Left ventricle myocardium inferior (tissue), 1 donor: Measurements from ENCODE around the gene ADGRG7. TPM values are rescaled to one million over a fixed set of nuclear protein-coding genes. Genes with fewer than 3 reads are reported as not detected.
"Not testable (repeated sequence)": the region's sequence is repeated elsewhere in the genome, so short reads cannot be mapped to it uniquely, and the experiment has no call there.

Source experiments
- DNase-seq: peaks from one replicate; pipeline ENCODE4 v3.0.0-alpha.2; 2020
- H3K27ac ChIP-seq: fragments of 200-600 bp; replicated peaks from 2 replicates; pipeline ENCODE4 v1.8.0; 2021
- H3K27me3 ChIP-seq: fragments of 200-600 bp; 2 replicates; pipeline ENCODE4 v1.8.0; 2021; ENCODE audit warnings: low read depth
- H3K36me3 ChIP-seq: fragments of 200-600 bp; 2 replicates; pipeline ENCODE4 v1.8.0; 2021
- H3K4me1 ChIP-seq: fragments of 200-600 bp; 2 replicates; pipeline ENCODE4 v1.8.0; 2021
- H3K4me3 ChIP-seq: fragments of 200-600 bp; 2 replicates; pipeline ENCODE4 v1.8.0; 2021; ENCODE audit warnings: mild to moderate bottlenecking, moderate library complexity
- H3K9me3 ChIP-seq: fragments of 200-600 bp; replicated peaks from 2 replicates; pipeline ENCODE4 v1.8.0; 2021
- CTCF ChIP-seq: fragments of 200-600 bp; IDR thresholded peaks from 2 replicates; pipeline ENCODE4 v1.8.0; 2021; ENCODE audit warnings: antibody characterized with exemption, mild to moderate bottlenecking, borderline replicate concordance
- intact Hi-C: fragments of 100-400 bp; cut with micrococcal nuclease; formaldehyde crosslinking; loops from one replicate; pipeline ENCODE4 v1.11.0; 2022
- total RNA-seq: library from RNA; stranded (reverse); fragmentation: NEBNext Ultra II Directional; extraction: Animal tissue kit (Norgen Biotek cat#: 25700); gene quantifications from one replicate; pipeline ENCODE4 v1.2.1, GENCODE V29; 2021
- donor health status: DM: no; HTN: yes; CAD: no; lungs with severe emphysema.

The ADGRG7 gene
- total RNA-seq, 1 donor from 2014 or later: not detected

DNA sequence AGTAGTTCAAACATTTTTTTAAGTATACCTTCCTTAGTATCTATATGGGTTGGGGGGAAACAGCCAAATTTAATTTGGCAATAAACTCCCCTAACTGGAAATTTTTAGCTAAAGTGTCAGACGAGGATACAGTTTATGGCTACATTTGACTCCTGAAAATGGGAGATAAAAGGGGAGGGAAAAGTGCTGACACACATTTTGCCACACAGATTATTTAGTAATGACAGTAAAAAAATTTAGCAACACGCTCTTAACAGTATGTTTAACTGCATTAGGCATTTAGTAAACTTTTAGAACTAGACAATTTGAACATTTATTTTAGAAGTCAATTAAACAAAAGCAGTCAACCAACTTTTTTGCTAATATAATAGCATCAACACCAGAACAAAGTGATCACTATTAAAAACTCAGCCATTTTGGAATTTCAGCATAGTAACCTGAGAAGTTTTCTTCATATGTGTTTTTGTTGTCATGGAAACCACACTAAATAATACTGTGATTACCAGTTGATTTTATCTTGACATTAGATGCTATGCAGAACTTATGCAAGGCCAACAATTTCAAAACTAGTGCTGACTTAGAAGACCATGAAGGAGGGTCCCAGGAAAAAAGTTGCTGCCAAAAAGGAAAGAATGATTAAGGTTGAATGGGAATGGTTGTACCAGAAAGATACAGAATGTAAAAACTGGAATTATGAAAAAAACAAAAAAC, 52.9 kb downstream of the ADGRG7 start:
- H3K4me1 ChIP-seq: no peaks in the 10 kb centered on the region
- H3K27ac ChIP-seq: no peak overlapping the region
- no peak overlapping the region for H3K4me3 ChIP-seq
- intact Hi-C loops: no loop called here
- H3K27me3 ChIP-seq: peaks cover 4% of the 10 kb centered on the region
- no peak for DNase-seq
- H3K9me3 ChIP-seq: peaks cover 2% of the 10 kb centered on the region
- no peaks in the 10 kb centered on the region for H3K36me3 ChIP-seq
- TF ChIP-seq CTCF: no peak

- DNase-seq: no peak
- intact Hi-C loops: no loop called here
- H3K27me3 ChIP-seq: peaks cover 2% of the 10 kb centered on the region
- no peaks in the 10 kb centered on the region for H3K36me3 ChIP-seq
- no peaks in the 10 kb centered on the region for H3K4me1 ChIP-seq
- no peak overlapping the region for H3K4me3 ChIP-seq
- peaks cover 11% of the 10 kb centered on the region for H3K9me3 ChIP-seq
- no peak overlapping the region for H3K27ac ChIP-seq
- TF ChIP-seq CTCF: no peak
These were observed 55.8 kb downstream of the ADGRG7 start for GRCh38 chr3:100665230-100665629.

DNA sequence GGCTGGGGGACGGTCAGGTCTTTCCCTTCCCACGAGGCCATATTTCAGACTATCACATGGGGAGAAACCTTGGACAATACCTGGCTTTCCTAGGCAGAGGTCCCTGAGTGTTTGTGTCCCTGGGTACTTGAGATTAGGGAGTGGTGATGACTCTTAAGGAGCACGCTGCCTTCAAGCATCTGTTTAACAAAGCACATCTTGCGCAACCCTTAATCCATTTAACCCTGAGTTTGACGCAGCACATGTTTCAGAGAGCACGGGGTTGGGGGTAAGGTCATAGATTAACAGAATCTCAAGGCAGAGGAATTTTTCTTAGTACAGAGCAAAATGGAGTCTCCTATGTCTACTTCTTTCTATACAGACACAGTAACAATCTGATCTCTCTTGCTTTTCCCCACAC, 57.3 kb downstream of the ADGRG7 start:
- intact Hi-C loops: not testable (repeated sequence)

DNA sequence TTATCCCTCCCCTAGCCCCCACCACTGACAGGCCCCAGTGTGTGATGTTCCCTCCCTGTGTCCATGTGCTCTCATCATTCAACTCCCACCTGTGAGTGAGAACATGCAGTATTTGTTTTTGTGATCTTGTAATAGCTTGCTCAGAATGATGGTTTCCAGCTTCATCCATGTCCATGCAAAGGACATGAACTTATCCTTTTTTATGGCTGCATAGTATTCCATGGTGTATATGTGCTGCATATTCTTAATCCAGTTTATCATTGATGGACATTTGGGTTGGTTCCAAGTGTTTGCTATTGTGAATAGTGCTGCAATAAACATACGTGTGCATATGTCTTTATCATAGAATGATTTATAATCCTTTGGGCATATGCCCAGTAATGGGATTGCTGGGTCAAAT, 57.9 kb downstream of the ADGRG7 start:
- DNase-seq, H3K27me3 ChIP-seq, H3K4me3 ChIP-seq, H3K27ac ChIP-seq, intact Hi-C loops, H3K4me1 ChIP-seq, H3K36me3 ChIP-seq: not testable (repeated sequence)
- H3K9me3 ChIP-seq: peaks cover 32% of the 10 kb centered on the region

More for the DNA sequence above, 57.3 kb downstream of the ADGRG7 start:
- not testable (repeated sequence) for H3K4me3 ChIP-seq, H3K27ac ChIP-seq, H3K27me3 ChIP-seq, DNase-seq, H3K4me1 ChIP-seq, H3K36me3 ChIP-seq
- peaks cover 26% of the 10 kb centered on the region for H3K9me3 ChIP-seq

- H3K27me3 ChIP-seq, DNase-seq, H3K36me3 ChIP-seq, H3K4me1 ChIP-seq, H3K4me3 ChIP-seq, H3K27ac ChIP-seq, intact Hi-C loops: not testable (repeated sequence)
- H3K9me3 ChIP-seq: peaks cover 32% of the 10 kb centered on the region
These were observed 61.6 kb downstream of the ADGRG7 start for GRCh38 chr3:100670995-100671394.

DNA sequence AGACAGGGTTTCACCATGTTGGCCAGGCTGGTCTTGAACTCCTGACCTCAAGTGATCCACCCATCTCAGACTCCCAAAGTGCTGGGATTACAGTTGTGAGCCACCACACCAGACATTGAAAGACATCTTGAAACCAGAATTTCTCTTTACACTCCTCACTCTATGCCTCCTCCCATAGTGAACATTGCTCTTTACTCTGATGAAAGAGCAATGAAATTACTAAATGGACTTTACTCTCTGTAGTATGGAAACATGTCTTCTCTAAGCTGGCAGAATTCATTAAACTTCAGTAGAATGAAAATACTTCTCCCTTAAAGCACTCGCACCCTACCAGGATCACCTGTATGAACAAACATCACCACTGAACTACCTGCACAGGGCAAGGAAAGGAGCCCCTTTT, 72.1 kb downstream of the ADGRG7 start:
- intact Hi-C loops: no loop called here
- DNase-seq: no peak
- peaks cover 8% of the 10 kb centered on the region for H3K9me3 ChIP-seq
- no peak for TF ChIP-seq CTCF
- H3K36me3 ChIP-seq: no peaks in the 10 kb centered on the region
- H3K27ac ChIP-seq: no peak overlapping the region
- H3K27me3 ChIP-seq: no peaks in the 10 kb centered on the region
- no peaks in the 10 kb centered on the region for H3K4me1 ChIP-seq
- no peak overlapping the region for H3K4me3 ChIP-seq

DNA sequence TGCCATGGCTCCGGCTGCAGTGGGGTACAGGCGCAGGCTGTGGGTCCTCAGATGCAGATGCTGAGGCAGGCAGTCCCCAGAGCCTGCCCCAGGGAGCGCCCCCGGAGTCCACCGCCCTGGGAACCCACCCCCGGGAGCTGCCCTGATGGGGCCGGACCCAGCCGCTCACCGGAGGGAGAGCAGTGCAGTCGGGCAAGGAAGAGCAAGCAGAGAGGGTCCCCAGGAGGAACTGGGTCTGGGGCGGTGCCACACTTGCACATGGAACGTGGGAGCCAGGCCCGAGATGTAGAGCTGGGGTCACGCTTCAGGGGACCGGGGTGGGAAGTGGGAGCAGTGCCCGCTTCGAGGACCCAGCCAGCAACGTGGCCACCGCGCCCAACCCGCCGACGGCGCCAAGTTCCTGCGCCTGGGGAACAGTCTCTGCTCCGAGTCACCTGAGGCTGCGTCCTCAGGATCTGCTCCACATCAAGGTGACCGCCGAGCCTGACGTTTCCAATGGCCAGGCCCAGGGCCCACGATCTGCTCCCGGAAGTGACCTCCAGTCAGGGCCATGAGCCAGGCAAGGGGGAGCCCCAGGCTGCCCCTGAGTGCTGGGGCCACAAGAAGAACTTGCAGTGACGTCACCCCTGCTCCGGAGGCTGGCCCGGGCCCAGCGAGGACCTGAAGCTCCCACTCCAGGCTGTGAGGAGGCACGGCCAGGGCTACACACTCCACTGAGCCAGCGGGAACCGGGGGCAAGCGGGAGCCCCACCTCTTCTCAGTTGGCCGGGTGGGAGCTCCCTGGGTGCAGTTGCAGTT, 72.9 kb downstream of the ADGRG7 start:
- peaks cover 8% of the 10 kb centered on the region for H3K9me3 ChIP-seq
- peak; percentile 28 for DNase-seq
- no peaks in the 10 kb centered on the region for H3K27me3 ChIP-seq
- no peak overlapping the region for H3K27ac ChIP-seq
- H3K36me3 ChIP-seq: no peaks in the 10 kb centered on the region
- H3K4me1 ChIP-seq: no peaks in the 10 kb centered on the region
- TF ChIP-seq CTCF: no peak
- H3K4me3 ChIP-seq: peak overlapping the region; percentile 49
- intact Hi-C loops: no loop called here
